Adrenal gland (tissue), 12 donors: ENCODE results near the gene KIF18A. TPM values are rescaled to one million over a fixed set of nuclear protein-coding genes. Genes with fewer than 3 reads are reported as not detected.

Experiments
- DNase-seq, 7 donors: peaks; one replicate each; pipeline ENCODE4 v3.0.0-alpha.2; 2019 to 2020
- H3K27ac ChIP-seq, 5 donors: fragments of 200-600 bp; sonication (generic) in 4 of 5; 1 replicate in 3 of 5; 2 replicates in 2 of 5; pipeline versions ENCODE4 v1.5.1 to v1.8.0; 2016 to 2020; ENCODE audit warnings: mild to moderate bottlenecking in 1 of 5
- H3K27me3 ChIP-seq: fragments of 200-600 bp; 2 replicates; pipeline ENCODE4 v1.8.0; 2021
- H3K36me3 ChIP-seq, 2 donors: fragments of 200-600 bp; replicated peaks in 1 of 2; 1 replicate in 1 of 2; 2 replicates in 1 of 2; pipeline versions ENCODE4 v1.5.1 to v1.8.0; 2018 to 2022
- H3K4me1 ChIP-seq, 2 donors: fragments of 200-600 bp; replicated peaks in 1 of 2; 1 replicate in 1 of 2; 2 replicates in 1 of 2; pipeline versions ENCODE4 v1.5.1 to v1.8.0; 2018 to 2021
- H3K4me3 ChIP-seq, 4 donors: fragments of 200-600 bp; sonication (generic) in 3 of 4; one replicate each; pipeline ENCODE4 v1.5.1; 2016 to 2018
- H3K9me3 ChIP-seq, 3 donors: fragments of 200-600 bp; sonication (generic) in 1 of 3; replicated peaks in 1 of 3; 1 replicate in 2 of 3; 2 replicates in 1 of 3; pipeline versions ENCODE4 v1.5.1 to v1.8.0; 2016 to 2021
- POLR2A ChIP-seq, 2 donors: fragments of 450-650 bp; IDR thresholded peaks; one replicate each; pipeline ENCODE4 v1.6.1; 2017; ENCODE audit warnings: antibody characterized with exemption in 2 of 2, mild to moderate bottlenecking in 2 of 2, moderate library complexity in 1 of 2
- WGBS, 4 donors: extraction: QIAGEN DNeasy Blood & Tissue Kit in 2 of 4; methylation state at CpG; one replicate each; pipeline versions ENCODE4 v1.1.5 to v1.1.7; 2013 to 2017; 5-methylcytosine and 5-hydroxymethylcytosine counted together
- intact Hi-C, 2 donors: fragments of 100-400 bp; cut with DNase I; formaldehyde crosslinking; loops; one replicate each; pipeline versions ENCODE4 v1.14.1 to v1.15.0; 2022 to 2023
- polyA plus RNA-seq, 3 donors: library from polyadenylated mRNA; stranded (reverse); fragments of 200-250 nt in 2 of 3; fragments of 350-450 nt in 1 of 3; fragmentation: Illumina TruSeq in 1 of 3; extraction: RNeasy Lipid Tissue Mini Kit (QIAGEN cat#74804) in 1 of 3; gene quantifications; one replicate each; pipeline ENCODE4 v1.2.3, GENCODE V29; 2013 to 2014
- total RNA-seq, 9 donors: library from RNA; depleted of rRNA in 4 of 9; stranded (reverse); fragments of >200 nt in 4 of 9; fragments of 120-200 nt in 1 of 9; fragmentation: NEBNext Ultra II Directional in 1 of 9; extraction: Animal tissue kit (Norgen Biotek cat#: 25700) in 1 of 9; gene quantifications; one replicate each; pipeline versions ENCODE4 v1.1.0 to v1.2.4, GENCODE V29; 2013 to 2023
- TF ChIP-seq, protein P1 (sequence below), 6 experiments: fragments of 450-650 bp in 4 of 6; fragments of 200-600 bp in 2 of 6; sonication (generic) in 1 of 6; IDR thresholded peaks; 1 replicate in 5 of 6; 2 replicates in 1 of 6; pipeline versions ENCODE4 v1.5.1 to v1.8.0; 2016 to 2021; ENCODE audit warnings: antibody characterized with exemption in 6 of 6, mild to moderate bottlenecking in 2 of 6, moderate library complexity in 1 of 6
- donor health status: healthy with polysubstance abuse.
- donor health status: Bipolar disorder and iron deficiency.
- donor health status: DM: yes; HTN: yes; CAD: no.
- donor health status: DM: no; HTN: no; CAD: no.
- donor health status: DM: no; HTN: no; CAD: no.
- donor health status: DM: yes; HTN: yes; CAD: no.

Gene KIF18A
- total and polyA plus RNA-seq, 12 donors: 0.13 to 7.3 (median 0.57) TPM; not detected in 2

DNA sequence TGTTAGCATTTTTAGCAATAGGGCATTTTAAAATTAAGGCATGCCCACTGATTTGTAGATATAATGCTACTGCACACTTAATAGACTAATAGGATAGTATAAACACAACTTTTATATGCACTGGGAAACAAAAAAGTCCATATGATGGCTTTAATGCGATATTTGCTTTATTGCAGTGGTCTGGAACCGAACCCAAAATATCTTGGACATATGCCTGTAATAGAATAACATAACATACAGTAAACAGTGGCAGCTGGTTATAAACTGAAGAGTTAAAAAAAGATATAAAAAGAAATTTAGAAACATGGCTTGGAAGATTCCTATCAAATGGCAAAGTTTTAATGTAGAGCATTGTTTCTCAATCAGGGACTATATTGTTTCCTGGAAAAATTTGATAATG, 111.9 kb downstream of the KIF18A start:
- WGBS, 4 donors: 79 to 94% (median 90%) methylated on average over 2 of the region's 2 CpGs
- intact Hi-C loops: no loop called here

GRCh38 chr11:27995083-27995482, 112.9 kb downstream of the KIF18A start:
- DNase-seq: no peak
- H3K9me3 ChIP-seq: peaks cover 0 to 8% (median 0%) of the 10 kb centered on the region in 3 donors
- no peaks in the 10 kb centered on the region for H3K27me3 ChIP-seq
- no peak overlapping the region for H3K27ac ChIP-seq
- TF ChIP-seq, protein P1, sequence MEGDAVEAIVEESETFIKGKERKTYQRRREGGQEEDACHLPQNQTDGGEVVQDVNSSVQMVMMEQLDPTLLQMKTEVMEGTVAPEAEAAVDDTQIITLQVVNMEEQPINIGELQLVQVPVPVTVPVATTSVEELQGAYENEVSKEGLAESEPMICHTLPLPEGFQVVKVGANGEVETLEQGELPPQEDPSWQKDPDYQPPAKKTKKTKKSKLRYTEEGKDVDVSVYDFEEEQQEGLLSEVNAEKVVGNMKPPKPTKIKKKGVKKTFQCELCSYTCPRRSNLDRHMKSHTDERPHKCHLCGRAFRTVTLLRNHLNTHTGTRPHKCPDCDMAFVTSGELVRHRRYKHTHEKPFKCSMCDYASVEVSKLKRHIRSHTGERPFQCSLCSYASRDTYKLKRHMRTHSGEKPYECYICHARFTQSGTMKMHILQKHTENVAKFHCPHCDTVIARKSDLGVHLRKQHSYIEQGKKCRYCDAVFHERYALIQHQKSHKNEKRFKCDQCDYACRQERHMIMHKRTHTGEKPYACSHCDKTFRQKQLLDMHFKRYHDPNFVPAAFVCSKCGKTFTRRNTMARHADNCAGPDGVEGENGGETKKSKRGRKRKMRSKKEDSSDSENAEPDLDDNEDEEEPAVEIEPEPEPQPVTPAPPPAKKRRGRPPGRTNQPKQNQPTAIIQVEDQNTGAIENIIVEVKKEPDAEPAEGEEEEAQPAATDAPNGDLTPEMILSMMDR (IDR thresholded peaks at IDR 0.05): no peak
- TF ChIP-seq POLR2A (IDR thresholded peaks at IDR 0.05): no peak
- WGBS, 4 donors: 71 to 92% (median 86%) methylated on average over 3 of the region's 3 CpGs
- H3K4me3 ChIP-seq: no peak overlapping the region
- intact Hi-C loops: no loop called here
- H3K36me3 ChIP-seq: no peaks in the 10 kb centered on the region
- H3K4me1 ChIP-seq: no peaks in the 10 kb centered on the region

More for the DNA sequence above, 111.9 kb downstream of the KIF18A start:
- H3K27me3 ChIP-seq: no peaks in the 10 kb centered on the region
- no peak overlapping the region for H3K27ac ChIP-seq
- peaks cover 0 to 8% (median 0%) of the 10 kb centered on the region in 3 donors for H3K9me3 ChIP-seq
- no peaks in the 10 kb centered on the region for H3K4me1 ChIP-seq
- H3K36me3 ChIP-seq: no peaks in the 10 kb centered on the region
- DNase-seq: no peak
- TF ChIP-seq, protein P1 (IDR thresholded peaks at IDR 0.05): no peak
- TF ChIP-seq POLR2A (IDR thresholded peaks at IDR 0.05): no peak
- H3K4me3 ChIP-seq: no peak overlapping the region

GRCh38 chr11:27991736-27992135, 116.2 kb downstream of the KIF18A start:
- H3K9me3 ChIP-seq: no peaks in the 10 kb centered on the region

DNA sequence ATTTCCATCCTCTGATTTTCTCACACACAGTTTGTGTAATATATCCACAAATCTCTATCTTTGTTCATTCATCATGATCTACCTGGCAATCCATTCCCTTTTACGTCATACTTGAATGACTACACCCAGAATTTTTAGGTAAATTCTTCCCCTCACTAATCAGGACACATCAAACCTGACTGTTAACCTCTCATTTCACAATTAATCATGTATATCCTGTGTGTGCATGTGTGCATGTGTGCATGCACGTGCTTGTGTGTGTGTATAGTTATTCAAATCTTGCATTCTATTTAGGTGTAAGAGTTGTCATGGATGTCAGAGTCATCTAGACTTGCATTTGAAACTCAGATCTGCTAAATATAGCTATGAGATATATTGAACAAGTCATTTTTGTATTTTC, 130.4 kb downstream of the KIF18A start:
- intact Hi-C loops: no loop called here
- 78 to 93% (median 84%) methylated on average over 2 of the region's 2 CpGs for WGBS, 4 donors

More at GRCh38 chr11:27991736-27992135, 116.2 kb downstream of the KIF18A start:
- Histone ChIP-seq H3K27me3 (no peaks in the 10 kb centered on the region), H3K36me3 (no peaks in the 10 kb centered on the region), H3K27ac (no peak overlapping the region), H3K4me1 (no peaks in the 10 kb centered on the region), H3K4me3 (no peak overlapping the region)
- no peak for DNase-seq
- 71 to 94% (median 90%) methylated on average over 1 of the region's 1 CpG for WGBS, 4 donors
- TF ChIP-seq, protein P1 (IDR thresholded peaks at IDR 0.05): no peak
- no peak for TF ChIP-seq POLR2A (IDR thresholded peaks at IDR 0.05)
- intact Hi-C loops: no loop called here

More for the DNA sequence above, 130.4 kb downstream of the KIF18A start:
- Histone ChIP-seq H3K4me3 (no peak overlapping the region), H3K4me1 (no peaks in the 10 kb centered on the region), H3K36me3 (no peaks in the 10 kb centered on the region), H3K9me3 (no peaks in the 10 kb centered on the region), H3K27ac (no peak overlapping the region), H3K27me3 (no peaks in the 10 kb centered on the region)
- TF ChIP-seq, protein P1 (IDR thresholded peaks at IDR 0.05): no peak
- TF ChIP-seq POLR2A (IDR thresholded peaks at IDR 0.05): no peak
- DNase-seq: no peak
